LNCAP (cell line): ENCODE data around the gene MED27.

ENCODE experiments used
- CTCF ChIP-seq: fragments of 450-650 bp; IDR thresholded peaks from 2 replicates; pipeline ENCODE4 v1.5.1; 2017; ENCODE audit warnings: mild to moderate bottlenecking

Gene MED27

GRCh38 chr9:131899296-131900228 is 180.1 kb downstream of the MED27 start:
- TF ChIP-seq CTCF = no peak

DNA sequence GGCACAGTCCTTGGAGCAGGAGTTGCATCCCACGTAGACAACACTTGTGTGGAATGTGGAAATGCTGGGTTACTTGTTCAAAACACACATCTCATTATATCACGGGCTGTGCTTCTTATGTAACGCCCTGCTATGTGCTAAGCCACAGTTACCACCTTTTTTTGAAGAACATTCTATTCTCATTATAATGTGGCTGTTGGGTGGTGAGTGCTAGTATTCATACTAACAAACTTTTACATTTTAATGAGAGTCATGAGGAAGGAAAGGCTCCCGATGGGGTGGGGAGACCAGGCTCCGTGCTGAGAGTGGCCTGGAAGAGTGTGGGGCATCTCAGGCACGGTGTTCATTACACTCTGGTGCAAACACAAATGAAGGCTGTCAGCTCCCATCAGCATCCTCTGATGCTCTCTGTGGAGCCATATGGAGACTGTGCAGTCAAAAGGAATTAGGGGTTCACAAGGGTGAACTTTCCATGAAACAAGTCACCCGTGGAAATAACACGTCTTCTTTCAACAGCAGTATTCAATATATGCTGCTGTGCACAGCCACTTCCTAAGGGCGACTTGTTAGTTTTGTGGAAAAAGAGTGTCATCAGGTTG is 186.7 kb downstream of the MED27 start:
- no peak for TF ChIP-seq CTCF

- no peak for TF ChIP-seq CTCF
Measured at GRCh38 chr9:131892162-131892707, 187.4 kb downstream of the MED27 start.

DNA sequence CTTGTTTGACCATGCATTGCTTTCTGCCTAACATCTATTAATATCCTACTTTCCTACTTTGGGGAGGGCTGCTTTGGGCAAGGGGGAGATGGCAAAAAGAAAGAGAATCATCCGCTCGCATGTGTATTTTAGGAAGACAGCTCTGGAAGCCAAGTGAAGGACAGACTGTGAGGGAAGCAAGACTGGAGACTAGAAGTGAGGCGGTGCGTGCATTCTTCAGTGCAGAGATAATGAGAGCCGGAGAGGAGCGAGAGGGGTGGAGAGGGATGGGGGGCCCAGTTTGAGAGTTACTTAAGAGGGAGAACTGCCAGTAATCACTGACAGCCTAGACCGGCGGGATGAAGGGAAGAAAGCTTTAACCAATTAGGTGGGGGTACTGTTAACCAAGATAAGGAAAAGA is 188.1 kb downstream of the MED27 start:
- TF ChIP-seq CTCF = no peak

GRCh38 chr9:131889437-131890251 is 190.0 kb downstream of the MED27 start:
- TF ChIP-seq CTCF = no peak

- no peak for TF ChIP-seq CTCF
Measured at GRCh38 chr9:131888923-131889322, 190.7 kb downstream of the MED27 start.

- TF ChIP-seq CTCF = no peak
Measured at GRCh38 chr9:131887680-131888079, 192.0 kb downstream of the MED27 start.
